Stimulated activated CD4-positive, alpha-beta T cell treated with anti-CD3 and anti-CD28 coated beads, Interleukin-1b, Interleukin-23, amount 100 ng/mL, for 24 hours (primary cell): ENCODE measurements around the gene TCF15.
"Not testable (repeated sequence)": the region's sequence is repeated elsewhere in the genome, so short reads cannot be mapped to it uniquely, and the experiment has no call there.

Source experiments
- DNase-seq, 4 experiments: peaks; one replicate each; pipeline ENCODE4 v3.0.0-alpha.2; 2020; ENCODE audit warnings: low read depth in 4 of 4, low spot score in 1 of 4

Gene TCF15

GRCh38 chr20:584161-584970, 25.7 kb downstream of the TCF15 start:
- DNase-seq: peak in 1 of 4 experiments; percentile 3

DNA sequence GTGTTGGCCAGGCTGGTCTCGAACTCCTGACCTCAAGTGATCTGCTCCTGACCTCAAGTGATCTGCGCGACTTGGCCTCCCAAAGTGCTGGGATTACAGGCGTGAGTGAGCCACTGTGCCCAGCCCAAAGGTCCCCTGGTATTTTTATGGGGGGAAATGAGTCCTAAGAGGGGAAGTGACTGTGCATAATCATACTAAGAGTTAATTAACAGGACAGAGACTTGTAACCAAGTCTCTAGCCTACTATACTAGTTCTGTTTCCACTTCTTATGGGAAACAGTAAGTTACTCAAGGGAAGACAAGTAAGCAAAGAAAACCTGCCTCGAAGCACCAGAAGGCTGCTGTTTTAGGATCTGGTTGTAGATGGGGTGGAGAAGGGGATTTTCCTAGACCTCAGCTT, 27.9 kb downstream of the TCF15 start:
- DNase-seq: no peak

GRCh38 chr20:578940-579690, 31.0 kb downstream of the TCF15 start:
- not testable (repeated sequence) for DNase-seq

DNA sequence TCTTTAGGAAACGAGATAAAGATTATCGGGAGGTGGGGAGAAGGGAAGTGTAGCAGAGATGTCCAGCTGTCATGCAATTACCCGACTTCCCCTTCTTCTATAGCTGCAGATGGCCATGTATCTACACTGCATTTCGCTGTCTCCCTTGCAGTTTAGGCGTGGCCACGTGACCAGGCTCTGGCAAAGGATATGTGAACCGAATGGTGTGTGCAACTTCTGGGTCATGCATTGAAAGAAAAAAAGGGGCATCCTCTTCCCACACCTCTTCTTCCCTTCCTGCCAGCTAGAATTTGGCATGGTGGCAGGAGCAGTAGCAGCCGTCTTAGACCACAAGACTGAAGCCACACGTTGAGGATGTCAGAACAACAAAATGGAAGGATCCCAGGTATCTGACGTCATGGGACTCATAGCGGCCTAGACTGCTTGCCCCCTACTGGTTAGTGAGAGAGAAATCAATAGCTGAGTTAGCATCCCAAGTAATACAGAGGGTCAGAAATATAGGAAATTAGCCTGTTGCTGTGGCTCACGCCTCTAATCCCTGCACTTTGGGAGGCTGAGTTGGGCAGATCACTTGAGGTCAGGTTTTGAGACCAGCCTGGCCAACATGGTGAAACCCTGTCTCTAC, 32.8 kb downstream of the TCF15 start:
- DNase-seq: no peak

GRCh38 chr20:576156-576555, 34.0 kb downstream of the TCF15 start:
- DNase-seq: no peak

DNA sequence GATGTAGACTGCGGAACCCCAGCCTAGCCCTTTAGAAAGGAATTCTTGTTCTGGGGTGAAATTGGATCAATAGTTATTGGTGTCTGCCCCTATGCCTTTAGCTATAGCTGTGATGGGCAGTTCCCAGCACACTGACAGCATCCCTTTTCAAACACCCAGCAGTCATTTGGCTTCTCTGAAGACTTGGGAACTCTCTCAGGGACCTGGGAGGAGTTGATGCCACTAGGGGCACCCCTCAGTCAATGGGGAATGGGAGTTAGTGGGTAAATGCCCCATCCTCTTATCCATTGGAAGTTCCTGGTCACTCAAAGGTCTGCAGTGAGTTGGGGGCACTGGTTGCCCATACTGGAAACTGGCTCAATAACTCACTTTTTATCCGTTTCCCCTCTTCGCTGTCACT, 34.9 kb downstream of the TCF15 start:
- no peak for DNase-seq

DNA sequence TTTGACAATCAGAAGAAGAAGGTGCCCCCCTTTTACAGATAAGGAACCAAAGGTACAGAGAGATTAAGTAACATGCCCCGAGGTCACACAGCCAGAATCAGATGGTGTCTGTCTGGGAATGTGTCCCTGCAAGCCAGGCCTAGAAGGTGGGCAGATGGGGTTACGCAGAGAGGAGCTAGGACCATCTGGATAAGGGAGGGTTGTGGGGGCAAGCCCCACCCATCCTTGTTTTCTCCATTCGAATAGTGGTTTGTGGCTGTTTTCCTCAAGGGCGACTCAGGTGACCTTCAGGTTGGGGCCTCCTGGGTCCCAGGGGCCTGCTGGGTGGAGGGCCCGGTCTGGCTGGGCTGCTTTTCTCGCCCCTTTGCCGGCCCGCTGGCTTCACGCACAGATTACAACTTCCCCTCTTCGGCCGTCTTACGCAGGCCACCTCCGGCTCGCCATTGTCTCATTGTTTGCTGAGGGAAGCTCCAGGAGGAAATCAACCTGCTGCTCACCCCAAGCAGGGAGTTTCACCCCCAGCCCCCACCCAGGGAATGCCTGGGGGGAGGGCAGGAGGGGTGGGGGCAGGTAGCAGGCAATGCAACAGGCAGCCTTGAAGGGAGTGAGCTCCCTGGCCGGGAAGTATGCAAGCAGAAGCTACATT, 35.7 kb downstream of the TCF15 start:
- no peak for DNase-seq

- no peak for DNase-seq
Measured at GRCh38 chr20:573414-574296, 36.5 kb downstream of the TCF15 start.

DNA sequence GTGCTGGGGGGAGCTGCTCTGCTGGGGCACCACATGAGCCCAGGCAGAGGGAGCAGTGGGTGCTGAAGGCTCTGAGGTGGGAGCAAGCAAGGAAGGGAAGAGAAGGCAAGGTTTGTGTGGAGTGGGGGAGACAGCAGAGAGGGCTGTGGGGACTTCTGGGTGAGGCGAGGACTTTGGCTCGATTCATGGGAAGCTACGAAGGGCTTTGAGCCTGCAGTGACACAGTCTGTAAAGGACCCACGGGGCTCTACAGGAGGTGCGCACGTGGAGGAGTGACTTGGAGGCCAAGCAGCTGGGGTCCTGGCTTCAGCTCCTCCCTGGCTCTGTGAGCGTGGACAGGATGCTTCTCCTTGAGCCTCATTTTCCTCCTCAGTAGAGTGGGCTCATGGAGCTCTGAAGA, 37.4 kb downstream of the TCF15 start:
- no peak for DNase-seq

DNA sequence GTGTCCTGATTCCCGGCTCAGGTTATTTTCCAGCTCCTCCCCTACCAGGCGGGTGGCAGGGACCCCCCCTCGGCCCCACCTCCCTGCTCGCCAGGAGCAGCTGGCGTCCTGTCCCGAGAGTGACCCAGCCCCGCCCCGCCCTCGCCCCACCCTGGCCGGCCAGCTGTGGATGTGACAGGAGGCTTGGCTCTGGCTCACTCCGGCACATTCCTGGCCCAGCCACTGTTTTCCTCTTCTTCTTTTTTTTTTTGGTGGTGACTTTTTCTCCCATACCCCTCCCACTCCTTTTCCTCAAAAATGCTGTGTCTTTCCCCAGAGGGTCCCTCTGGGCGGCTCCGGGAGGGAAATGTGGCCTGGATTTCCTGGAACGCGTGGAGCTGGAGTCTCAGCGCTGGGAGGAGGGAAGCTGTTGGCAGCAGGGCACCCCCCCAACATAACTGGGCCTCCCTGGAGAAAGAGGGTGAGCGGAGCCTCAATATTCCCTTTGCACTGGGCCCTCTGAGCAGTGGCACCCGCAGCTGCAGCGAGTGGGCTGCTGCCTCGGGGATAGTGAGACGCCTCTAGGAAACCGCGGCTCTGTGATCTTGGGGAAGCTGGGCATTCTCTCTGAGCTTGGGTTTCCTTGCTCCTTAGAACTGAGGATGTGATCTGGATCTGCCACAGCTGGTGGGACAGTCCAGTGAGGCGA, 38.2 kb downstream of the TCF15 start:
- no peak for DNase-seq

DNA sequence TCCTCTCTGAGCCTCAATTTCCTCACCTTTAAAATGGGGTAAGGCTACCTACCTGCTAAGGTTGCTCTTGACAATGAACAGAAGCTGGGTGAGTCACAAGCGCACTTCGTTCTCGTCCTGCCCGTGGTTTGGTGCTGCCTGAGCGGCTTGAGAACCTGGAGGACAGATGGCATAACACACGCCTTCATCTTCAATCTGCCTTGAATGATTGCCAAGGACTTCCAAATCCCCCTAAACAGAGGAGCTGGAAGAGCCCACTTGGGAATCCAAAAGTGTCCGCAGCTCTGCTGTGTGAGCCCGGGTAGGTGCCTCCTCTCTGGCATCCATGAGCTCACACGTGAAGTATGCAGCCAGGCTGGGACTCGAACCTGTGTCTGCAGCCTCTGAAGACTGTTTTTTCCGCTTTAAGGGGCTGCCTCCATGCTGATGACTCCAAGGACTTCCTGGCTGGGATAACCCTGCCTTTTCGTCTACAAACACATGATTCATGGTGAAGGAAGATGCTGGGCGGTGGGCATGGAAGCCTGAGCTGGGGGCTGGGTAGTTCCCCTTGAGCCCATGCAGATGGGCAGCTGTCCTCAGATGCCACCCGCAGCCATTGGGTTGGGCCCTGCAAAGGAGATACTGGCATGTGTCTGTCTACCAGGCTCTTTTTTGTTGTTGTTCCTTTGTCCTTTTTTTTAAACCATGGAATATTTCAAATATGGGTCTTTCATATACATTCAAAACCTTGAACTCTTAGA, 41.3 kb downstream of the TCF15 start:
- no peak for DNase-seq

DNA sequence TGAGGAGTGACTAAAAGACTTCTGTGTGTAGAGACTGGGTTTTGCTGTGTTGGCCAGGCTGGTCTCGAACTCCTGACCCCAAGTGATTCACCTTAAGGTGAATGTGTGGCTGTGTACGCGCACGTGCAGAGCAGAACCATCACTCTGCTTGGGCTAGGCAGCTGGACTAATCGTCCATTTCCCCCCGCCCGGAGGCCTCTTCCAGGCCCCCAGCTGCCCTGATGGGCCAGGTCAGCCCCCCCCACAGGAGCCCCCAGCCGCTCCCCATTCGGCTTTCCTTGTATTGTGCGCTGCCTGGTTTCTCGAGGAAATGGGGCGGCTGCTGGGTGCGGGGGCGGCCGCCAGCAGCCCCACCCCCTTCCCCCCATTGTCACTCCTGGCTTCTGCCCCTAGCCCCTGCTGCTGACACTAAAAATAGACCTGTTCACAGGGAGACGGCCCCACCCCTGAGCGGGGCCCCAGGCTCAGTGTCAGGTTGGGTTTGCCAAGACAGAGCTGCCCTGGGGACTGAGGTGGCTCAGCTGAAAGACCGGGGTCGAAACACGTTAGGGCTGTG, 41.9 kb downstream of the TCF15 start:
- no peak for DNase-seq

- no peak for DNase-seq
Measured at GRCh38 chr20:564192-564591, 45.9 kb downstream of the TCF15 start.

GRCh38 chr20:563187-563586, 46.9 kb downstream of the TCF15 start:
- DNase-seq: no peak

- no peak for DNase-seq
Measured at GRCh38 chr20:562232-562897, 47.7 kb downstream of the TCF15 start.

DNA sequence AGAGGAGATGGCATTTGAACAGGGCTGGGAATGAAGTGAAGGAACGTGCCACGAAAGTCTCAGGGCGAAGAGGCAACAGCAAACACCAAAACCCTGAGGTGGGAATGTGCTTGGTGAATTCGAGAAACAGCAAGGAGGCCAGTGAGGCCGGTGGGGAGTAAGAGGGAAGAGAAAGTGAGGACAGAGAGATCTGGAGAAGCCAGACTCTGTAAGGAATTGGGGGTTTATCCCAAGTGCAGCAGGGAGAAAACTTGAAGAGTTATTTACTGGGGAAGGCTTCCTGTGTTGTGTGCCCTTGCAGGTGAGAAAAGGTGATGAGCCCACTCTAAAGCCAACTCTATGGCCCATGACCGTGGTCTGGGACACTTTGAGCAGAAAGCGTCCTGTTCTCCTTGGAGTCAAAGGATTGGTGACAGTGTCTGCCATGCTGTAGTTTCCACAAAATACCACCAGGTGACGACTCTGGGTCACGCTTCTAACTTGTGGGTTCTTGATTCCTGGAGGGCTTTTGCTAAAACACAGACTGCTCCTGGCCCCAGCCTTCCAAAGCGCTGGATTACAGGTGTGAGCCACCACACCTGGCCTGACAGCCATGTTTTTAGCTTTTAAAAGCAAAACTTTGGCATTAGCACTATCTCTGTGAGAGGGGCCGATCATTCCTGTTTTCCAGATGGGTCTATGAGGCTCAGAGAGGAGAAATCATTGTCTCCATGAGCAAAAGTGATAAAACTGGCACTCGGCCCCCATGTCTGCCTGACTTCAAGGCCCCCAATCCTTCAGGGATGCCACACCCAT, 48.5 kb downstream of the TCF15 start:
- DNase-seq: peak in 3 of 4 experiments; percentile 11 to 41 (median 18)

DNA sequence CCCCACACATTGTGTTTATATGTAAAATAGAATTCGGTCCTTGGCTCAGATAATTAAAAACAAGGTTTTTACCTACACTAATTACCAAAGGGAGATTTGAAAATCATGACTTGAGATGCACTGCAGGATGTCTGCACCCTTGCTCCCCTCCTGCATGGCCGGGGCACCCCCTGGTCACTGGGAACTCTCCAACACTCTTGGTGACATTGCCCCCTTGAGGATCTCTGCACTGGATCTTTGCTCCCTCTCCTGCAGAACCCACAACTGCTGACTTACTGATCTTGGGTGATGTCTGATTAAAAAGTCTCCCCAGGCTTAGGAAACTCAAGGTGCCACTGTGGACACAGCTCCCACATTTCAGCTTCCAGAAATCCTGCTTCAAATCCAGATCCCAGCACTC, 49.4 kb downstream of the TCF15 start:
- no peak for DNase-seq

- DNase-seq: no peak
Measured at GRCh38 chr20:558117-558516, 52.0 kb downstream of the TCF15 start.
